Measurements from ENCODE around the gene KLHL10.
"Not testable (repeated sequence)": the region's sequence is repeated elsewhere in the genome, so short reads cannot be mapped to it uniquely, and the experiment has no call there.

KLHL10 gene

DNA sequence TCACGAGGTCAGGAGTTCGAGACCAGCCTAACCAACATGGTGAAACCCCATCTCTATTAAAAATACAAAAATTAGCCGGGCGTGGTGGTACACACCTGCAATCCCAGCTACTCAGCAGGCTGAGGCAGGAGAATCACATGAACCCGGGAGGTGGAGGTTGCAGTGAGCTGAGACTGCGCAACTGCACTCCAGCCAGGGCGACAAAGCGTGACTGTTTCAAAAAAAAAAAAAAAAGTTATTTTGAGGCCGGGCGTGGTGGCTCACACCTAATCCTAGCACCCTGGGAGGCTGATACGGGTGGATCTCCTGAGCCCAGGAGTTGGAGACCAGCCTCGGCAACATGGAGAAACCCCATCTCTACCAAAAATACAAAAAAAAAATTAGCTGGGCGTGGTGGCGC is 13.8 kb downstream of the KLHL10 start:
- not testable (repeated sequence) for DNase-seq (ENCODE audit: low read depth)

DNA sequence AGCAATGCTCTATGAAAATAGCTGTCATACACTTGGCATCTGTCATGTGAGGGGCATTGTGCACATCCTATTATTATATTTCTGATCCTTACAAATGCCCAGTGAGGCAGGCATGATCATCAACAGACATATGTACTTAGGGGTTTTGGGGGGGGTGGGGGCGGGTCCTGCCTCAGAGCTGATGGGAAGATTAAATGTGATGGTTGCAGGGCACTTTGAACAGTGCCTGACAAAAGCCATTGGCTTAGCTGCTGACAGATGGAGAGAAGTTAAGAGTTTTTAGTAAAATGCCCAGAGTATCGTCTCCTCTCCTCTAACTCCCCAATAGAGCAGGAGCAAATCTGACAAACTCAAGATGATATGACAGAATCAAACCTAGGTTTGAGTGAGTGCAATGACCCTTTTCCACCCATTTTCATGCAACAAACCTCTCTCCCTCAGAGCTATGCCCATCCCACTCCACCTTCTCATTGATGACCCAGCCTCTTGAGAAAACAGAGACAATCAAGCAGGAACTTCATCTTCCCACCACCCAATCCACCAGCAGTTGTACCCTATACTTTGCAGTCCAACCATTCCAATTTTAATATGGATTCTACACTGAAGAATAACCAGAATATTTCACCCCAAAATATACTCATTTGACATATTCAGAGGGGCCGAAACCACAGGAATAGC is 22.8 kb downstream of the KLHL10 start:
- no peak for DNase-seq (ENCODE audit: low read depth)

DNA sequence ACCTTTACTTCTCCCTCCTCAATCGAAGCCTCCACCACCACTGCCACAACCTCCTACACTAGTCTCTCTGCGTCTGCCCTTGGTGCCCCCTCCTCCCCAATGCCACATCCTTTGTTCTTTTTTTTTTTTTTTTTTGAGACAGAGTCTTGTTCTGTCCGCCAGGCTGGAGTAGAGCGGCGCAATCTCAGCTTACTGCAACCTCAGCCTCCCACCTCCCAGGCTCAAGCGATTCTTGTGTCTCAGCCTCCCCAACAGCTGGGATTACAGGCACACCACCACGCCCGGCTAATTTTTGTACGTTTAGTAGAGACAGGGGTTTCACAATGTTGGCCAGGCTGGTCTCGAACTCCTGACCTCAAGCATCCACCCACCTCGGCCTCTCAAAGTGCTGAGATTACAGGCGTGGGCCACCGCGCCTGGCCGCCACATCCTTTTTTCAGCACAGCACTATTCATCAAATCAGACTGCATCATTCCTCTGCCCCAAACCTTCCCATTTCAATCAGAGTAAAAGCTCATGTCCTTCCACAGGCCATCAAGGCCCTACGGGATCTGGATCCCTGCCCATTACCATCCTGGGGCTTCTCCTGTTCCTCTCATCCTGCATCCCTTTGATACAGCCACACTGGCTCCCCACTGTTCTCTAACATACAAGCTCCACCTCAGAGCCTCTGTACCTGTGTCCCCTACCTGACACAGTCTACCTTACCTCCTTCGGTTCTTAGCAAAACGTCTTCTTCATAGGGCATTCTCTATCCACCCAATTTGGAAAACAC is 25.6 kb downstream of the KLHL10 start:
- DNase-seq (ENCODE audit: low read depth) = no peak

DNA sequence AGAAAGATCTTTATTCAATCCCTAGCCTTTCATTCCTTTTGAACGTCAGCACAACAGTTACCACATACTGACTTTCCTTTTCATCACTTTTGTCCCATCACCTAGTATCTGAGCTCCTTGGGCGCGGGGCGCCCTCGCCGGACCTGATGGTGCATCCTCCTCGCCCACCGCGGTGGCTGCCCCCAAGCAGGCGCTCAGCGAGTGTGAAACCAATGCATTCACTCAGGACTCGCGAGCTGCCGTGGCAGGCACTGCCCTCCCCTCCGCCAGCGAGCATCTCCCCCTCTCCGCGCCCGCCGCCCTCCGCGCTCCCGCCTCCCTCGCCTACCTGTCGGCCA is 26.8 kb downstream of the KLHL10 start:
- no peak for DNase-seq (ENCODE audit: low read depth)

DNA sequence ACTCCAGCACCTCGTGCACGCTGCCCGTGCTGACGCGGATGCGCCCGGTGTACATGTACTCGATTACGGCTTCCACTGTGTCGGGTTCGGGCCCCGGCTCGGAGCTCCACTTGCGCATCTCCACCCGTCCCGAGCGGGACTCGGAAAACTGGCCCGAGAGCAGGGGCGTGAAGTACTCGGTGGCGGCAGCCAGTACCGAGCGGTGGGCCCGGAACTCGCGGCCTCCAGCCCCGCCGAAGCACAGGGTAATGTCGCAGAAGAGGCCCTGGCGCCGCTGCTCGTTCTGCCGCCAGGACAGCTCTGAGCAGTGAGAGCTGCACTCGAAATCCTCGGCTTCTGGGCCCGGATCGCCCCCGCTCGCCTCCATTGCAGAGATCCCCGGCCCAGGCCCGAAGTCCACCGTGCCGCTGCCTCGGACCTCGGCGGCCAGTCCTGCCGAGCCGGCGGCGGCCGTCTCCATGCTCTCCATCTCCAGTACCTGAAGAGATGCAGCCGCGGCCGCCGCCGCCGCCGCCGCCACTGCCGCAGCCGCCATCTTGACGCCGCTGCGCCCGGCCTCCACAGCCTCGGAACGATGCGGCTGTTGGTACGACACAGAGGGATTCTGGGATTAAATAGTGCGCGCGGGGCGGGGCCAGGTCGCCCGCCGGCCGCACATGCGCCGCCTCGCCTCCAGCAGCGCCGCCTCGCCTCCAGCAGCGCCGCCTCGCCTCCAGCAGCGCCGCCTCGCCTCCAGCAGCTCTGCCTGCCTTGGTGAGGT is 27.4 kb downstream of the KLHL10 start, which contains the start of gene KLHL11:
Gene KLHL11, minus strand, starts transcription at position 588 of the 760 bp plus-strand sequence. Its CDS starts 53 bp downstream, at position 535.
- DNase-seq (ENCODE audit: low read depth) = peak; percentile 73

DNA sequence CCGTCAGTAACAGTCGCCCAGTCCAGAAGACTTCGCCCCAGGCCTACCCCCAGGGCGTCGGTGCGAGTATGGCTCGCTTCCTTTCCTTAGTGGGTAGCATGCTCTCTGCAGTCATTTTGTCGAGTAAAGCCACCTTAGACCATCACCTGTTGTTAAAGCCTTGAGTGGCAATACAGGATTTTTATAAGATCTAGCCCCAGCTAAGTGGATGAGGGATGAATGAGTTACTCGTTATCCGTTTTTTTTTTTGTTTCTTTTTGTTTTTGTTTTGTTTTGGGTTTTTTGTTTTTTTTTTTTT is 27.9 kb downstream of the KLHL10 start:
- no peak for DNase-seq (ENCODE audit: low read depth)

DNA sequence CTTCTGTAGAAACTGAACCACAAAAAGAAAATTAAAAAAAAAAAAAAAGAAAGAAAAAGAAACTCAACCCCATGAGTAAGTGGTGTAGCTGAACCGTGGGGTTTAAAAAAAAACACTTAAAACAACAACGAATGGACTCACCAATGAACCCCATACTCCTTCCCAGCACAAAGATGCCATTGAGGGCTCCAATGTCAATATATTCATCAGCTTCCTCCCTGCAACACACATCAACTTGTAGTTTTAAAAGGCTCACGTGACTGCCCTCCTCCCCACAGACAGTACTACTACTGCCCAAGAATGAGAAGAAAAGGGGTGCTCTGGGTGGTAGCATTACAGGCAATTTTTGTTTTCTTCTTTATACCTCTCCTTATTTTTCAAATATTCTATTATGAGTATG is 30.9 kb downstream of the KLHL10 start:
- no peak for DNase-seq (ENCODE audit: low read depth)

DNA sequence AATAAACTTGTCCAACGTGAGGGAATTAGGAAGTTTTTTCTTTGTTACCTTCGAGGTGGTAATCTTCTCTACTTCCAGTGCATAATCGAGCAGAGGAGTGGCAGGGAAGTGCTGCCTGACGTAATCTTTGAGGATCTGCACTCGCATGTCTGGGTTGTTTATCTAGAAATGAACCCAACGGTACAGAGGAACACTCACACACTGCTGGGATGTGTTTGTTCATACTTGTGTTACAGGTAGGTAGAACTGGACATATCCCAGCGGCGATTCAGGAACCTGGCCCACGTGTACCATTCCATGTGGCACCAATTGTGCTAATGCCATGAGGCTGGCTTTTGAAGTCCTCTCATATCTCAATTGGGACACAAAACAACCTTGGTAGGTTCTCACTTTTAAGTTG is 31.8 kb downstream of the KLHL10 start:
- no peak for DNase-seq (ENCODE audit: low read depth)

DNA sequence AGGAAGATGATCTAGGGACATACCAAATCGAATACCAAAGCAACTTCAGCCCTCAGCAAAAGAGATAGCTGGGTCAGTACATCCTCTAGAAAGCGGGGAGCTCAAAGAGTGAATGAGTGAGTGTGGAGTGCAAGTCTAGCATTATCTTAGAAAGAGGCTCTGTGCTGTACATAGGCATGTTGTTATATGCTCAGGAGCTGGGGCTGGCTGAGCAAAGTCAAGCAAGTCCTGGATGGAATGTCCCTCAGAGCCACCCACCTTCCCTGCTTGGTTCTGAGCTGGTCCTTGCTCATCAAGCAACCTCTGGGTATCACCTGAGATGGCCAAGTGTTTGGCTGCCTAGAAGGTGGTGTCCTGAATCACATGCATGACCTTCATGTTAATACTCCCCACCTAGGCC is 32.5 kb downstream of the KLHL10 start:
- no peak for DNase-seq (ENCODE audit: low read depth)

DNA sequence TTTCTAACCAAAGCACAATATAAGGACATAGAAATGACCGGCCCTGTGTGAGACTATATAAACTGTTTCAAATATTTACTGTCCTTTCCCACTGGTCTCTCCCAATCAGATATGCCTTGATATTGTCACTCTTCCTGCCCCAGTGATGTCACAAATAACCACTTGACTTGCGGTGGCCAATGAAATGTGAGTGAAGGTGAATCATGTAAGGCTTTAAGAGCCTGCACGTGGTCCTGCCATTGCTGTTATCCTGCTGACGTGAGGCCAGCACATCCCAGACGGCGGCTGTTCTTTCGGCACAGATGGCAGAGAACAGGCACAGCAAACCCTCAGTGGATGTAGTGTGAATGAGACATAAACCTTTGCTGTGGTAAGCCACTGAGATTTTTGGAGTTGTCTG is 33.0 kb downstream of the KLHL10 start:
- no peak for DNase-seq (ENCODE audit: low read depth)

DNA sequence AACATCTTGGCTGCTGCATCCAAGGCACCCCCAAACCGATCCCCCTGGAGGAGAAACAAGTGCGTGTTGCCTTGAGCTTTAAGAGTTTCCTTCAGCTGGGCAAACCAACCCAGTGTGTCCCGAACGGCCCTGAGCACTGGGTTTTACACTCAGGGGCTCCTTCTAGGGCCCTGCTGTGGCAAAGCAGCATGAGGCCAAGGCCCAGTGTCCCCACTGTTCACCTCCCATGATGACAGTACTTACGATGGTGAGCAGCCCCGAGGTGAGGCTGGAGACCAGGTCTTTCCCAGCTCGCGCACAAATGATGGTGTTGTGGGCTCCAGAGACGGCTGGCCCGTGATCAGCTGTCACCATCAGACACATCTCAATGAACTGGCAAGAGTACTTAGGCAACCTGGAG is 34.2 kb downstream of the KLHL10 start:
- DNase-seq (ENCODE audit: low read depth) = no peak

DNA sequence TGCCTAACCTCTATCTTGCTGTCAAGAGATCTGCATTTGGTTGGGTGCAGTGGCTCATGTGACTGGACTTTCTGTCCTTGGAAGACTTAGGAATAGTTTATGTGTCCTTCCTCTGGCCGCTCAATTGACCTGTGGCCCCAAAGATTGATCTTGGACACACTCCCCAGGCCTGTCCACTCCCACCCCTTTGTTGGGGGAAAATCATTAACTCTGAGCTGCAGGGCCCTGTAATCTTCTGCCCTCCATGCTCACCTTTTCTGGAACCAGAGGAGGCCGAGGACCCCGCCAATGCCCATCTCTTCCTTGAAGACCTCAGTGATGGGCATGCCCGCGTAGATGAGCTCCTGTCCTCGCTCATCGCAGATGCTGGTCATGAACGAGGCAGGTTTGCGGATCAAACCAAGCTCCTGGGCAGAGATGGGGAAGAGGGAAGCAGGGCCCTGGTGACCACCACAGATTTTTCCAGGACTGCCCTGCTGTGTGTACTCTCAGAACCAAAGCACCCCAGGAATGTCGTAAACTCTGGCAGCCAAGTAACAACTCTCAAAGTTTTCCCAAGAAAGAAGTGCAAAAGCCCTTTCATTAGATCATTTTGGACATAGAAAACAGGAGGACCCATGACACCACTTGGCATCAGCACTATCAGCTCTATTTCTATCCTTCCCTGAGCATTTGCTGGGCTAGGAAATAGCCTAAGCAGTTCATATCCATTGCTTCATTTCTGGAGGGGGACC is 36.1 kb downstream of the KLHL10 start:
- no peak for DNase-seq (ENCODE audit: low read depth)

DNA sequence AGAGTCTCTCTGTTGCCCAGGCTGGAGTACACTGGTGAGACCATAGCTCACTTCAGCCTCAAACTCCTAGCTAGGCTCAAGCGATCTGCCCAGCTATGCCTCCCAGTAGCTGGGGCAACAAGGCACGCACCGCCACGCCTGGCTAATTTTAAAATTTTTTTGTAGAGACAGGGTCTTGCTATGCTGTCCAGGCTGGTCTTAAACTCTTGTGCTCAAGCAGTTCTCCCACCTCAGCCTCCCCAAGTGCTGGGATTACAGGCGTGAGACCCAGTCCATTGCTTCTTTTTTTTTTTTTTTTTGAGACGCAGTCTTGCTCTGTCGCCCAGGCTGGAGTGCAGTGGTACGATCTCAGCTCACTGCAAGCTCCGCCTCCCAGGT is 36.7 kb downstream of the KLHL10 start:
- not testable (repeated sequence) for DNase-seq (ENCODE audit: low read depth)

DNA sequence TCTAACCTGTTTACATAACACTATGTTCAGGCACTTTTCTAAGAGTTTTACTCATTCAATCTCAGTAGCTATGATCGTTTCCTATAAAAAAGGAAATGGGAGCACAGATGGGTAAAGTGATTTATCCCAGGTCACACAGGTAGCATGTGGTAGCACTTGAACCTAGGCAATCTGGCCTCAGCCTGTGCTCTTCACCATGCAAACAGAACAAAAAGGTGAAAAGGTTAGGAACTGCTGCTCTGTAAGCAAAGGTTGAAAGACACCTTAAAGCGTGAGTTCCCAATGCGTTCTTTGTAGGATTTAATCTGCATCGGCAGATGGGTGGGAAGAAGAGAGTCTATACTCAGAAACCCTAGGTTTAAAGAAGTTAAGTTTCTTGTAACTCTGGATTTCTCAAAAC is 42.5 kb downstream of the KLHL10 start:
- DNase-seq (ENCODE audit: low read depth) = no peak

DNA sequence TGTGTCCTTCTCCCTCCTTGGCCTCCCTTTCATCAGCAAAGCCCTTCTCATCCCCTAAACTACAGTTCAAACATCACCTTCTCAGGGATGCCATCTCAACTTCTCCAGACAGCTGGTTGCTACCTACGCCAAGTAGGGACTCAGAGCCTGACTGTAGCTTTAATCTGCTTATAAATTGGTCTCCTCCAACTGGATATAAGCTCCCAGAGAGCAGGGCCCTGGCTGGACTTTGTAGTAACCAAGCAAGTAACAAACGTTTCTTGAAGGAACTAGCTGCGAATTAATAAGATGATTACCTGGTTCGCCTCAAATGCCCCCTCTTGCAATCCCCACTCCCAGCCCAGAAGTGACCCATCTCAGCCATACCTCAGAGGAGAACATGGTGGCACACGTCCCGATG is 45.1 kb downstream of the KLHL10 start:
- no peak for DNase-seq (ENCODE audit: low read depth)

DNA sequence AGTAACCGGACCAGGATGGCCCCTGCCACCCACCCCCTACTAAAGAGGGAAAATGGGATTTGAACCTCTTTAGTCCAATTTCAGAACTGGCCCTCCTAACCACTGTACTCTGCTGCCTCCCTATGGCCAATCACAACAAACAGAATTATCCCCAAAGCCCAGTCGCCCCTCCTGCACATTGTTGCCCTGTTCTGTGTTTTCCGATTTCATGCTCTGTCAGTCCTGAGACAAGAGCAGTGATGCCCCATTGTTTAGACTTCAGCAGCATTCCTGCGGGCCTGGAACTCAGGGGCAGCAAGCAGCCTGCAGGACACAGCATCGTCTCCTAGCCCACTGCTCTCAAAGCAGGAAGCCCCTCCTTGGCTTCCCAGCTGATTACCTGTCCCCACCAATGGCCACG is 48.1 kb downstream of the KLHL10 start:
- no peak for DNase-seq (ENCODE audit: low read depth)

DNA sequence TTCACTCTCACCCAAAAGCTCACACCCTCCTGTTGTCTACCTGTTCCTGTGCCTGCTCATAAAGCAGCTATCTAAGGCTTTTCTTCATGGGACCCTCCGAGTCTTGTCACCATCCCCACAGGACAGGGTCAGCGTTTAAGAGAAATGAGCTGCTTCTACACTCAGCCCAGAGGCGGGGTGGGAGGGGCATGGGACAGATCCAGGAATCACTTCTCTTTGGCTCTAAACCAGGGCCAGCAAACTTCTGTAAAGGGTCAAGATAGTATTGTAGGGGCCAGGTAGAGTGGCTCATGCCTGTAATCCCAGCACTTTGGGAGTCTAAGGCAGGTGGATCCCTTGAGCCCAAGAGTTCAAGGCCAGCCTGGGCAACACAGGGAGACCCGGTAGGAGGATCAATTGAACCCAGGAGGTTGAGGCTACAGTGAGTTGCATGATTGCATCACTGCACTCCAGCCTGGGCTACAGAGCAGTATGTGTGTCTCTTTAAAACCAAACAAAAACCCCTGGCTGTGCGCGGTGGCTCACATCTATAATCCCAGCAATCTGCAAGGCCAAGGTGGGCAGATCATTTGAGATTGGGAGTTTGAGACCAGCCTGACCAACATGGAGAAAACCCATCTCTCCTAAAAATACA is 50.8 kb downstream of the KLHL10 start:
- DNase-seq (ENCODE audit: low read depth) = no peak

DNA sequence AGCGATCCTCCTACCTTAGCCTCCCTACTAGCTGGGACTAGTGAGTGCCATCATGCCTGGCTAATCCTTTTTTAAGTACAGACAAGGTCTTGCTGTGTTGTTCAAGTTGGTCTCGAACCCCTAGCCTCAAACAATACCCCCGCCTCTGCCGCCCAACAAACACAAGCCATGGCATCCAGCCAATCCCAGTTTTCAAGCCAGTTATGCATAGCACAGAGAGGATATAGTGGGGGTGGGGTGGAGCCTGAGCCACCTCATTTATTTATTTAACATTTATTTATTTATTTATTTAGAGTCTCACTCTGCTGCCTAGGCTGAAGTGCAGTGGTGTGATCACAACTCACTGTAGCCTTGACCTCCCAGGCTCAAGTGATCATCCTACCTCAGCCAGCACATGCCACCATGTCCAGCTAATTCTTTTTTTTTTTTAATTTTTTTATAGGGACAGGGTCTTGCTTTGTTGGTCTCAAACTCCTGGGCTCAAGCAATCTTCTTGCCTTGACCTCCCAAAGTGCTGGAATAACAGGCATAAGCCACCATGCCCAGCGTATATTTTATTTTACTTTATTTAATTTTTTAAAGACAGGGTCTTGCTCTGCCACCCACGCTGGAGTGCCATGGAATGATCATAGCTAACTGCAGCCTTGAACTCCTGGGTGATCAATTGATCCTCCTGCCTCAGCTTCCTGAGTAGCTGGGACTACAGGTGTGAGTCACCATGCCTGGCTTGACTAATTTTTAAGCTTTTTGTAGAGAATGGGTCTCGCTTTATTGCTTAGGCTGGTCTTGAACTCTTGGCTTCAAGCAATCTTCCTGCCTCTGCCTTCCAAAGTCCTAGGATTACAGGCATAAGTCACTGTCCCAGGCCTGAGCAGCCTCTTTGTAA is 53.8 kb downstream of the KLHL10 start:
- DNase-seq (ENCODE audit: low read depth) = no peak

DNA sequence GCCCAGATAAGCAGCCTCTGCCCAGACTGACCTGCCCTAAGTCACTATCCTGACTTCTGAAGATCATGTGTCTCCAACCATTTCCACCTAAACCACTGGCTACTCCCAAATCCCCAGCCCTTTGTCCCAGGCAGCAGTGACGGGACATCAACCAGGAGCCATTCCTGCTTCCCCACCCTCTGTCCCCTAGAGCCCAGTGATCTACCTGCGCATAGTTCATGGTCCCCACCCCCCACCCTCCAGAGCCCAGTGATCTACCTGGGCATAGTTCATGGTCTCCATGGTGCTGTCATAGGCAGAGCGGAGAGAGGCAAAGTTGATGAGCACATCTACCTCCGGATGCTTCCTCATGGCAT is 54.4 kb downstream of the KLHL10 start:
- no peak for DNase-seq (ENCODE audit: low read depth)

DNA sequence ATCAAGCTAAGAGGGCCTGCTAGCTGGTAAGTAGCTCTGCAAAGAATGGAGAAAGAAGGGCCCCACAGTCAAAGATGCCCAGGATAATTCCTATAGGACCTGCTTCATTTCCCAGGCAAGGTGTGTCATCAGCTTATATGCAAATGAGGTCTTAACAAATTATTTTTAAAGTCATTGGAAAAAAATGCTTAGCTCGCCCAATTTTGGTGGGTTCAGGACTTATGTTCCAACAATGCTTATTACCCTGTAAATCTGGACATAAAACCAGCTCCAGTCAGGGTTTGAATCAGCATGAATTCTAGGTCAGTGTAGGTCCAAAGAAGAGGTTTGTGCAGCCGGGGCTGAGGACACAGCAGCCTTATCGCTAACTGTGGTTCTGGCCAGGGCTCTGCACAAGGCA is 55.8 kb downstream of the KLHL10 start:
- DNase-seq (ENCODE audit: low read depth) = no peak

DNA sequence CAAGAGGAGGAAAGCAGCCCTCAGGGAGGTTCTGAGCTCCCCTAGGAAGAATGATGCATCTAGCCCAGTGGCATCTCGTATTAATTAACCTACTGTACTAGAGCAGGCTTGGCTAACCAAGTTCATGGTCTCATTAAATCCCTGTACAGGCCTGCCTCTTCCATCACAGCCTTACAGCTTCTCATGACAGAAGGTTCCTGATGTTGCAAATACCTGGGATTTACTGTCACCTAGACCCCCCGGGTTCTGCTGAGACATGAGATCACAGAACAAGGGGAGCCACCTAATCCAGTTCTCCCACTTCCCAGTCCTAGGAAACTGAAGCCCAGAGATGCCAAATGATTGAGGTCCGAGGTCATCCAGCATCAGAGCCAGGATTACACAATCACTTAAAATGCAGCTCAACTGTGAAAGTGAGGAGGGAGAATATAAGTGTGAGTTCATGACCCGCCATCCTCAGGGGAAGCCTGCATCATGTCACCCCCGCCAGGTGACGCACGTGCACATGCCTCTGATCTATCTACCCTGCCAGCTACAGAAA is 57.2 kb downstream of the KLHL10 start:
- DNase-seq (ENCODE audit: low read depth) = no peak
